HepG2 (cell line): ENCODE data around the gene CIITA. TPM values are rescaled to one million over a fixed set of nuclear protein-coding genes. Genes with fewer than 3 reads are reported as not detected.

ENCODE experiments used
- ATAC-seq: fragments of 200-7000 bp; cut with Tn5 transposase; 3 replicates; pipeline ENCODE4 v1.9.1; 2020; ENCODE audit warnings: mild to moderate bottlenecking, moderate library complexity
- BruUV-seq: library from RNA; stranded (reverse); fragments of 400-500 nt; replicated peaks from 2 replicates; lab custom pipeline; 2021; lab: Mats Ljungman, UMichigan
- CTCF ChIA-PET: fragments of 300-600 bp; formaldehyde crosslinking; extraction: SDS; loops from one replicate; lab custom pipeline; 2021; ENCODE audit warnings: low total read pairs, inconsistent platforms, low intra/inter-chr PET ratio; lab: Yijun Ruan, JAX
- POLR2A ChIA-PET: fragments of 350-600 bp; sonication (Branson Sonifier 250); formaldehyde crosslinking; loops from one replicate; lab custom pipeline; 2020; ENCODE audit warnings: antibody characterized with exemption, inconsistent platforms; lab: Yijun Ruan, JAX
- DNase-seq: peaks from one replicate; pipeline ENCODE4 v3.0.0-alpha.2; 2015; ENCODE audit warnings: low spot score
- FAIRE-seq: peaks from 3 replicates; lab custom pipeline; 2011; peaks lifted over from hg19 to GRCh38; lab: Jason Lieb, UNC
- H2AFZ ChIP-seq: one replicate; pipeline ENCODE4 v1.6.1; 2011; ENCODE audit warnings: low read length, inconsistent platforms
- H3K27ac ChIP-seq: fragments of 300-600 bp; 3 replicates; pipeline ENCODE4 v1.8.0; 2011; ENCODE audit warnings: mixed run types, mild to moderate bottlenecking, mixed read lengths, low read length, inconsistent platforms; ENCODE audit not compliant: insufficient read depth; ENCODE audit errors: extremely low read length
- H3K27me3 ChIP-seq, 2 experiments: fragments of 200-600 bp in 1 of 2; 2 replicates in 1 of 2; 3 replicates in 1 of 2; pipeline versions ENCODE4 v1.6.0 to v1.8.0; 2011; ENCODE audit warnings: low read length in 2 of 2, mild to moderate bottlenecking in 2 of 2, moderate library complexity in 2 of 2, inconsistent platforms in 1 of 2; ENCODE audit not compliant: insufficient read depth in 2 of 2, control insufficient read depth in 1 of 2
- H3K36me3 ChIP-seq, 2 experiments: fragments of 200-600 bp in 1 of 2; replicated peaks in 1 of 2; 2 replicates in 1 of 2; 3 replicates in 1 of 2; pipeline versions ENCODE4 v1.5.1 to v1.8.0; 2011; ENCODE audit warnings: low read length in 2 of 2, inconsistent platforms in 1 of 2; ENCODE audit not compliant: insufficient read depth in 2 of 2, control insufficient read depth in 1 of 2
- H3K4me1 ChIP-seq: 2 replicates; pipeline ENCODE4 v1.5.1; 2012; ENCODE audit warnings: low read length, inconsistent platforms; ENCODE audit not compliant: insufficient read depth
- H3K4me2 ChIP-seq: 2 replicates; pipeline ENCODE4 v1.6.0; 2011; ENCODE audit warnings: low read depth, low read length, inconsistent platforms
- H3K4me3 ChIP-seq, 3 experiments: fragments of 200-600 bp in 1 of 3; sonication (generic), shearing (Covaris generic) in 1 of 3; replicated peaks in 1 of 3; 2 replicates each; pipeline ENCODE4 v1.5.1; 2011 to 2016; ENCODE audit warnings: low read length in 3 of 3, inconsistent platforms in 2 of 3, low read depth in 2 of 3, mild to moderate bottlenecking in 2 of 3, control low read depth in 1 of 3, mixed read lengths in 1 of 3; ENCODE audit not compliant: insufficient read depth in 1 of 3
- H3K79me2 ChIP-seq: one replicate; pipeline ENCODE4 v1.6.1; 2011; ENCODE audit warnings: low read length, inconsistent platforms; ENCODE audit not compliant: insufficient read depth
- H3K9ac ChIP-seq: 2 replicates; pipeline ENCODE4 v1.6.0; 2011; ENCODE audit warnings: mild to moderate bottlenecking, low read depth, low read length, inconsistent platforms; ENCODE audit not compliant: insufficient read depth
- H3K9me3 ChIP-seq: 2 replicates; pipeline ENCODE4 v1.5.1; 2012; ENCODE audit warnings: mild to moderate bottlenecking, low read length
- H4K20me1 ChIP-seq: 2 replicates; pipeline ENCODE4 v1.6.0; 2011; ENCODE audit warnings: inconsistent platforms, mild to moderate bottlenecking, low read length, moderate library complexity; ENCODE audit not compliant: insufficient read depth
- CTCF ChIP-seq: sonication (generic); formaldehyde crosslinking; IDR thresholded peaks from 2 replicates; pipeline ENCODE4 v1.5.0; 2020; ENCODE audit warnings: mild to moderate bottlenecking, missing genetic modification reagents, moderate library complexity
- HOMEZ ChIP-seq: IDR thresholded peaks from 2 replicates; pipeline ENCODE4 v1.6.1; 2016; ENCODE audit warnings: low read depth
- STAG1 ChIP-seq: sonication (generic); formaldehyde crosslinking; IDR thresholded peaks from 2 replicates; pipeline ENCODE4 v1.4.0; 2020; ENCODE audit warnings: missing genetic modification reagents
- TBP ChIP-seq: sonication (generic); formaldehyde crosslinking; IDR thresholded peaks from 2 replicates; pipeline ENCODE4 v1.5.0; 2020; ENCODE audit warnings: missing genetic modification reagents
- TP53 ChIP-seq: sonication (generic); formaldehyde crosslinking; conservative IDR thresholded peaks from 2 replicates; pipeline ENCODE4 v1.4.0; 2020; ENCODE audit warnings: missing genetic modification reagents
- ZNF556 ChIP-seq: sonication (generic); formaldehyde crosslinking; IDR thresholded peaks from 2 replicates; pipeline ENCODE4 v1.4.0; 2020; ENCODE audit warnings: mild to moderate bottlenecking, missing genetic modification reagents, borderline replicate concordance
- ZNF772 ChIP-seq: sonication (generic); formaldehyde crosslinking; IDR thresholded peaks from 2 replicates; pipeline ENCODE4 v1.5.0; 2020; ENCODE audit warnings: mild to moderate bottlenecking, missing genetic modification reagents
- WGBS: methylation state at CpG from one replicate; pipeline ENCODE4 v1.1.6; 2017; ENCODE audit warnings: low lambda C conversion rate; 5-methylcytosine and 5-hydroxymethylcytosine counted together
- in situ Hi-C: cut with HindIII; loops from 2 replicates; pipeline ENCODE4 v1.10.0; 2017; ENCODE audit warnings: low pct_unique_long_range_greater_than_20kb; ENCODE audit not compliant: extremely low pct_ligation_motif_present
- intact Hi-C: fragments of 100-400 bp; cut with micrococcal nuclease; formaldehyde crosslinking; loops from one replicate; pipeline ENCODE4 v1.10.0; 2022; ENCODE audit not compliant: unreplicated experiment
- polyA plus RNA-seq, 8 experiments: library from polyadenylated mRNA; depleted of rRNA in 3 of 8; stranded (reverse) in 7 of 8; unstranded in 1 of 8; fragments of >200 nt; fragmentation: Illumina TruSeq in 4 of 8; extraction: Trizol in 4 of 8; gene quantifications; 2 replicates each; pipeline versions ENCODE4 v1.2.1 to v1.2.3, GENCODE V29; 2011 to 2016; ENCODE audit warnings: low read depth in 4 of 8, missing spikeins in 1 of 8, mixed read lengths in 1 of 8; ENCODE audit not compliant: insufficient read depth in 1 of 8
- total RNA-seq, 5 experiments: library from RNA; depleted of rRNA; stranded (reverse); fragments of >200 nt; fragmentation: Illumina TruSeq; extraction: Trizol; gene quantifications; 2 replicates each; pipeline ENCODE4 v1.2.3, GENCODE V29; 2016; ENCODE audit warnings: low read depth in 1 of 5

CIITA gene
- total and polyA plus RNA-seq, 2 of the 13 experiments (the other 11 are each of a cell fraction or from before 2014, with no cell fraction given), result 0.08 to 0.09 TPM

- Histone ChIP-seq H3K4me2 (no peak overlapping the region), H3K9ac (no peak overlapping the region), H3K79me2 (no peaks in the 10 kb centered on the region), H3K27ac (no peak overlapping the region), H3K9me3 (no peaks in the 10 kb centered on the region), H3K4me1 (peaks cover 27% of the 10 kb centered on the region), H3K27me3 (no peaks in the 10 kb centered on the region), H3K36me3 (peaks cover 0 to 11% of the 10 kb centered on the region in 2 experiments; a peak in 2 of 5 replicates), H2AFZ (no peak overlapping the region), H3K4me3 (no peak overlapping the region), H4K20me1 (no peaks in the 10 kb centered on the region)
- ChIA-PET CTCF (no interaction called here), POLR2A (interaction anchor here (2.2 kb wide), 1 partner anchor 273 kb away, joined by 10 read pairs; the partner anchor contains the start of gene SOCS1)
- 95% methylated on average over 8 of the region's 8 CpGs for WGBS
- intact Hi-C loops, result no loop called here
- ATAC-seq (no peak), FAIRE-seq (no peak), DNase-seq (no peak)
- BruUV-seq, result no TSS peak
- TF ChIP-seq STAG1 (CRISPR knock-in tag) (peak; percentile 41), TP53 (CRISPR knock-in tag) (no peak), ZNF556 (CRISPR knock-in tag) (no peak), ZNF772 (CRISPR knock-in tag) (no peak), CTCF (peak; percentile 39; the same call in 1 of the 2 replicates), HOMEZ (CRISPR knock-in tag) (no peak), TBP (CRISPR knock-in tag) (no peak)
- in situ Hi-C loops, result no loop called here
These were observed 106.2 kb downstream of the CIITA start for GRCh38 chr16:10983159-10983558.
